GM23338 (cell line): Measurements from ENCODE around the gene DAAM1. TPM values are rescaled to one million over a fixed set of nuclear protein-coding genes. Genes with fewer than 3 reads are reported as not detected.

Source experiments
- ATAC-seq: fragments of 200-7000 bp; cut with Tn5 transposase; 3 replicates; pipeline ENCODE4 v1.9.1; 2020
- DNase-seq: peaks from one replicate; pipeline ENCODE4 v3.0.0-alpha.2; 2015; ENCODE audit warnings: low spot score
- H2AFZ ChIP-seq: fragments of 200-600 bp; sonication (generic); 2 replicates; pipeline ENCODE4 v1.8.0; 2016; ENCODE audit warnings: antibody characterized with exemption, mild to moderate bottlenecking, moderate library complexity
- H3F3A ChIP-seq: fragments of 200-600 bp; sonication (generic); replicated peaks from 2 replicates; pipeline ENCODE4 v1.8.0; 2017; ENCODE audit warnings: antibody characterized with exemption, mixed run types, low read depth
- H3K27ac ChIP-seq: fragments of 200-600 bp; sonication (generic); 2 replicates; pipeline ENCODE4 v1.6.1; 2016; ENCODE audit warnings: low read depth
- H3K27me3 ChIP-seq: fragments of 200-600 bp; sonication (generic); 2 replicates; pipeline ENCODE4 v1.8.0; 2016; ENCODE audit warnings: mild to moderate bottlenecking, mixed run types, moderate library complexity; ENCODE audit not compliant: insufficient read depth
- H3K36me3 ChIP-seq: fragments of 200-600 bp; sonication (generic); 2 replicates; pipeline ENCODE4 v1.8.0; 2016; ENCODE audit warnings: mild to moderate bottlenecking; ENCODE audit not compliant: insufficient read depth
- H3K4me1 ChIP-seq: fragments of 200-600 bp; sonication (generic); 2 replicates; pipeline ENCODE4 v1.8.0; 2016; ENCODE audit warnings: mild to moderate bottlenecking, moderate library complexity; ENCODE audit not compliant: insufficient read depth
- H3K4me2 ChIP-seq: fragments of 200-600 bp; sonication (generic); 2 replicates; pipeline ENCODE4 v1.7.1; 2017; ENCODE audit warnings: mixed run types
- H3K4me3 ChIP-seq: fragments of 200-600 bp; sonication (generic); 2 replicates; pipeline ENCODE4 v1.6.1; 2016; ENCODE audit warnings: mixed run types
- H3K79me2 ChIP-seq: fragments of 200-600 bp; sonication (generic); replicated peaks from 2 replicates; pipeline ENCODE4 v1.8.0; 2017; ENCODE audit warnings: mild to moderate bottlenecking; ENCODE audit not compliant: insufficient read depth
- H3K9me2 ChIP-seq: fragments of 200-600 bp; sonication (generic); 2 replicates; pipeline ENCODE4 v1.8.0; 2017; ENCODE audit not compliant: insufficient read depth
- H4K20me1 ChIP-seq: fragments of 200-600 bp; sonication (generic); replicated peaks from 2 replicates; pipeline ENCODE4 v1.8.0; 2017; ENCODE audit warnings: mild to moderate bottlenecking; ENCODE audit not compliant: insufficient read depth
- H3K27ac Mint-ChIP-seq: 2 replicates; pipeline ENCODE4 v1.8.0; 2020; ENCODE audit warnings: inconsistent platforms, mild to moderate bottlenecking, moderate library complexity, mixed read lengths
- H3K27me3 Mint-ChIP-seq: 3 replicates; pipeline ENCODE4 v1.8.0; 2022; ENCODE audit warnings: low read depth, mild to moderate bottlenecking, moderate library complexity, mixed read lengths, inconsistent platforms; ENCODE audit not compliant: insufficient read depth, poor library complexity
- H3K36me3 Mint-ChIP-seq: 3 replicates; pipeline ENCODE4 v1.8.0; 2021; ENCODE audit warnings: low read depth, mild to moderate bottlenecking, inconsistent platforms, moderate library complexity, mixed read lengths
- H3K4me1 Mint-ChIP-seq: 3 replicates; pipeline ENCODE4 v1.8.0; 2020; ENCODE audit warnings: mild to moderate bottlenecking, inconsistent platforms, mixed read lengths
- H3K4me3 Mint-ChIP-seq: 3 replicates; pipeline ENCODE4 v1.8.0; 2021; ENCODE audit warnings: moderate library complexity, mild to moderate bottlenecking, inconsistent platforms, mixed read lengths
- H3K9me3 Mint-ChIP-seq: 3 replicates; pipeline ENCODE4 v1.8.0; 2020; ENCODE audit warnings: moderate library complexity, mild to moderate bottlenecking, inconsistent platforms, mixed read lengths
- CTCF ChIP-seq, 2 experiments: fragments of 200-600 bp in 1 of 2; sonication (generic) in 1 of 2; conservative IDR thresholded peaks; 2 replicates each; pipeline versions ENCODE4 v1.5.1 to v1.6.1; 2016 to 2017; ENCODE audit warnings: antibody characterized with exemption in 2 of 2, low read depth in 2 of 2, mild to moderate bottlenecking in 2 of 2, moderate library complexity in 1 of 2
- ETS1 ChIP-seq: IDR thresholded peaks from 2 replicates; pipeline ENCODE4 v1.6.1; 2016; ENCODE audit warnings: antibody characterized with exemption
- EZH2 ChIP-seq: fragments of 200-600 bp; sonication (generic); IDR thresholded peaks from one replicate; pipeline ENCODE4 v1.8.0; 2017; ENCODE audit warnings: antibody characterized with exemption, mild to moderate bottlenecking, low read depth; ENCODE audit not compliant: unreplicated experiment
- EZH2phosphoT487 ChIP-seq: fragments of 200-600 bp; sonication (generic); IDR thresholded peaks from one replicate; pipeline ENCODE4 v1.8.1; 2018; ENCODE audit warnings: antibody characterized with exemption; ENCODE audit not compliant: unreplicated experiment
- JUNB ChIP-seq: IDR thresholded peaks from one replicate; pipeline ENCODE4 v1.6.1; 2016; ENCODE audit warnings: antibody characterized with exemption; ENCODE audit not compliant: unreplicated experiment
- NANOG ChIP-seq: IDR thresholded peaks from 2 replicates; pipeline ENCODE4 v1.6.1; 2016; ENCODE audit warnings: antibody characterized with exemption, borderline replicate concordance
- POLR2AphosphoS5 ChIP-seq: IDR thresholded peaks from 2 replicates; pipeline ENCODE4 v1.6.1; 2016; ENCODE audit warnings: antibody characterized with exemption, low read depth
- REST ChIP-seq: IDR thresholded peaks from one replicate; pipeline ENCODE4 v1.6.1; 2018; ENCODE audit warnings: antibody characterized with exemption; ENCODE audit not compliant: unreplicated experiment
- ZNF114 ChIP-seq: fragments of 250-450 bp; sonication (Bioruptor Pico); IDR thresholded peaks from 2 replicates; pipeline ENCODE4 v1.5.0; 2020; ENCODE audit warnings: mild to moderate bottlenecking, moderate library complexity
- ZNF331 ChIP-seq: fragments of 250-450 bp; sonication (Bioruptor Pico); IDR thresholded peaks from 2 replicates; pipeline ENCODE4 v1.5.0; 2020; ENCODE audit warnings: low read depth, mild to moderate bottlenecking, moderate library complexity
- polyA plus RNA-seq: library from polyadenylated mRNA; unstranded; fragments of >200 nt; fragmentation: Nextera tagmentation; extraction: Ambion mirVana; gene quantifications from 2 replicates; pipeline ENCODE4 v1.2.1, GENCODE V29; 2016
- total RNA-seq: library from RNA; depleted of rRNA; stranded (reverse); fragments of >200 nt; shearing (Covaris generic); gene quantifications from 2 replicates; pipeline ENCODE4 v1.2.3, GENCODE V29; 2014

The DAAM1 gene
- total and polyA plus RNA-seq, 2 experiments from 2014 or later = 36.3 to 42.1 TPM

GRCh38 chr14:59139324-59139723, 49.1 kb upstream of the DAAM1 start (continued):
- TF ChIP-seq CTCF (conservative IDR thresholded peaks at IDR 0.05; ENCODE audit: low read depth in 2 of 2) (no peak), ZNF114 (CRISPR knock-in tag) (no peak), JUNB (no peak), REST (no peak)

GRCh38 chr14:59140106-59140843, 48.2 kb upstream of the DAAM1 start:
- H3K4me3 Mint-ChIP-seq = no peak overlapping the region

More at GRCh38 chr14:59140106-59140843, 48.2 kb upstream of the DAAM1 start:
- TF ChIP-seq CTCF (conservative IDR thresholded peaks at IDR 0.05; ENCODE audit: low read depth in 2 of 2) (no peak), EZH2phosphoT487 (no peak), POLR2AphosphoS5 (no peak), NANOG (no peak), EZH2 (no peak), ZNF114 (CRISPR knock-in tag) (no peak), REST (no peak), ETS1 (no peak), ZNF331 (CRISPR knock-in tag) (no peak)
- H4K20me1 ChIP-seq = no peaks in the 10 kb centered on the region
- H3K36me3 Mint-ChIP-seq = no peaks in the 10 kb centered on the region
- H3K27me3 ChIP-seq = no peaks in the 10 kb centered on the region
- H3K4me2 ChIP-seq = no peak overlapping the region
- no peaks in the 10 kb centered on the region for H3F3A ChIP-seq
- DNase-seq (no peak), ATAC-seq (no peak)
- no peak overlapping the region for H3K27ac ChIP-seq
- H3K4me3 ChIP-seq = no peak overlapping the region
- H3K9me3 Mint-ChIP-seq = no peaks in the 10 kb centered on the region
- H2AFZ ChIP-seq = no peak overlapping the region
- peaks cover 8% of the 10 kb centered on the region for H3K9me2 ChIP-seq
- H3K79me2 ChIP-seq = no peaks in the 10 kb centered on the region
- no peaks in the 10 kb centered on the region for H3K4me1 Mint-ChIP-seq
- H3K27ac Mint-ChIP-seq = no peak overlapping the region
- no peaks in the 10 kb centered on the region for H3K27me3 Mint-ChIP-seq
- H3K36me3 ChIP-seq = no peaks in the 10 kb centered on the region
- no peaks in the 10 kb centered on the region for H3K4me1 ChIP-seq
